Measurements from ENCODE around the gene JHY.

JHY gene

GRCh38 chr11:122933416-122933815, 50.9 kb downstream of the JHY start:
- H3K9ac ChIP-seq (ENCODE audit: low read length), result no peak overlapping the region
- H2AK5ac ChIP-seq (ENCODE audit: low read length, severe bottlenecking), result no peak overlapping the region
- no peak overlapping the region for H3K18ac ChIP-seq (ENCODE audit: low read depth in 1 of 2, low read length in 2 of 2)
- DNase-seq, result no peak
- no peak overlapping the region for H3K27ac ChIP-seq (ENCODE audit: low read length, poor library complexity, severe bottlenecking)
- no peak overlapping the region for H2BK120ac ChIP-seq (ENCODE audit: low read depth, low read length)
- no peak overlapping the region for H3K4ac ChIP-seq (ENCODE audit: low read depth in 1 of 2, low read length in 2 of 2)
- no peak overlapping the region for H3K4me3 ChIP-seq (ENCODE audit: insufficient read depth in 1 of 2, low read depth in 1 of 2, low read length in 2 of 2)
- no peak overlapping the region for H2AFZ ChIP-seq (ENCODE audit: low read depth, low read length)
- no peaks in the 10 kb centered on the region for H3K79me1 ChIP-seq (replicated peaks; ENCODE audit: low read length, poor library complexity, severe bottlenecking)
- WGBS, result no CpG with 5 or more reads among the region's 2 CpGs
- no peak overlapping the region for H4K91ac ChIP-seq (ENCODE audit: low read length)
- H3K4me1 ChIP-seq (ENCODE audit: control insufficient read depth, insufficient read depth, low read depth, low read length), result no peaks in the 10 kb centered on the region
- no peak overlapping the region for H4K8ac ChIP-seq (ENCODE audit: low read length)
- no peak overlapping the region for H2BK15ac ChIP-seq (ENCODE audit: low read depth, poor library complexity, severe bottlenecking)
- peaks cover 0 to 10% of the 10 kb centered on the region in 2 experiments for H3K27me3 ChIP-seq (ENCODE audit: control insufficient read depth in 1 of 2, insufficient read depth in 1 of 2, low read length in 2 of 2)
- H3K36me3 ChIP-seq (ENCODE audit: control insufficient read depth in 1 of 2, insufficient read depth in 2 of 2, low read depth in 1 of 2, low read length in 2 of 2), result peaks cover 0 to 2% of the 10 kb centered on the region in 2 experiments
- no peak overlapping the region for H3K14ac ChIP-seq (ENCODE audit: low read length in 2 of 2)
- no peak overlapping the region for H2BK12ac ChIP-seq (ENCODE audit: low read length in 2 of 2)
- no peak overlapping the region for H2BK5ac ChIP-seq (ENCODE audit: low read depth, low read length, poor library complexity, severe bottlenecking)
- no peak overlapping the region for H3K4me2 ChIP-seq (ENCODE audit: low read length, poor library complexity, severe bottlenecking)
- no peaks in the 10 kb centered on the region for H3K9me3 ChIP-seq (ENCODE audit: control insufficient read depth, low read length)
- H3K23ac ChIP-seq (ENCODE audit: low read length in 2 of 2), result no peak overlapping the region

- Histone ChIP-seq H2BK5ac (ENCODE audit: low read depth, low read length, poor library complexity, severe bottlenecking) (no peak overlapping the region), H3K4me1 (ENCODE audit: control insufficient read depth, insufficient read depth, low read depth, low read length) (no peaks in the 10 kb centered on the region), H3K14ac (ENCODE audit: low read length in 2 of 2) (no peak overlapping the region), H3K4me2 (ENCODE audit: low read length, poor library complexity, severe bottlenecking) (no peak overlapping the region), H3K23ac (ENCODE audit: low read length in 2 of 2) (no peak overlapping the region), H3K4ac (ENCODE audit: low read depth in 1 of 2, low read length in 2 of 2) (no peak overlapping the region), H3K18ac (ENCODE audit: low read depth in 1 of 2, low read length in 2 of 2) (no peak overlapping the region), H2AK5ac (ENCODE audit: low read length, severe bottlenecking) (no peak overlapping the region), H4K91ac (ENCODE audit: low read length) (no peak overlapping the region), H2BK120ac (ENCODE audit: low read depth, low read length) (no peak overlapping the region), H3K79me1 (replicated peaks; ENCODE audit: low read length, poor library complexity, severe bottlenecking) (no peaks in the 10 kb centered on the region), H3K4me3 (ENCODE audit: insufficient read depth in 1 of 2, low read depth in 1 of 2, low read length in 2 of 2) (no peak overlapping the region), H2BK12ac (ENCODE audit: low read length in 2 of 2) (no peak overlapping the region), H3K9me3 (ENCODE audit: control insufficient read depth, low read length) (no peaks in the 10 kb centered on the region), H3K27me3 (ENCODE audit: control insufficient read depth in 1 of 2, insufficient read depth in 1 of 2, low read length in 2 of 2) (peaks cover 0 to 5% of the 10 kb centered on the region in 2 experiments), H4K8ac (ENCODE audit: low read length) (no peak overlapping the region), H2AFZ (ENCODE audit: low read depth, low read length) (no peak overlapping the region), H3K9ac (ENCODE audit: low read length) (no peak overlapping the region), H3K27ac (ENCODE audit: low read length, poor library complexity, severe bottlenecking) (no peak overlapping the region), H2BK15ac (ENCODE audit: low read depth, poor library complexity, severe bottlenecking) (no peak overlapping the region), H3K36me3 (ENCODE audit: control insufficient read depth in 1 of 2, insufficient read depth in 2 of 2, low read depth in 1 of 2, low read length in 2 of 2) (peaks cover 0 to 2% of the 10 kb centered on the region in 2 experiments)
- WGBS, result 82% methylated on average over 3 of the region's 3 CpGs
- no peak for DNase-seq
Observed at GRCh38 chr11:122937983-122938382, 55.4 kb downstream of the JHY start.

DNA sequence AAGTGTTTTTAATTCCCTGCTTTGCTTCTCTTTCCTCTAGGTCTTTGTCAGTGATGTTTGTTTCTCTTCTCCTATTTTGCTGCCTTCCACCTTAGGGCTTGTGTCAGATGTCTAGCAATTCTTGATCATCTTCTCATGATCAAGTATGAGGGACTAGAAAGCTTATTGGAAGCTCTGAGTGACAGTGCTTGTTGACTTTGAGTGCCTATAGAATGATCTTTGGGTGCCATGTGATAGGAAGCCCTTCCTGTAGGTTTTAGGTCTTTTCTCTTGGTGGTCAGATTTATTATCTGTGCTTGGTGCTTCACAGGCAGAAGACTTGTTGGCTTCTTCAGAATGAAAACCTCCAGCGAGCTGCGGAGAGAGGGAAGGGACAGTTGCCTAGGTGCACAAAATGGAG, 56.0 kb downstream of the JHY start:
- H4K8ac ChIP-seq (ENCODE audit: low read length), result no peak overlapping the region
- H2BK12ac ChIP-seq (ENCODE audit: low read length in 2 of 2), result no peak overlapping the region
- H4K91ac ChIP-seq (ENCODE audit: low read length), result no peak overlapping the region
- no peak overlapping the region for H2BK15ac ChIP-seq (ENCODE audit: low read depth, poor library complexity, severe bottlenecking)
- H3K4me3 ChIP-seq (ENCODE audit: insufficient read depth in 1 of 2, low read depth in 1 of 2, low read length in 2 of 2), result no peak overlapping the region
- DNase-seq, result no peak
- no peak overlapping the region for H3K23ac ChIP-seq (ENCODE audit: low read length in 2 of 2)
- no peak overlapping the region for H3K14ac ChIP-seq (ENCODE audit: low read length in 2 of 2)
- H3K27ac ChIP-seq (ENCODE audit: low read length, poor library complexity, severe bottlenecking), result no peak overlapping the region
- H3K9me3 ChIP-seq (ENCODE audit: control insufficient read depth, low read length), result no peaks in the 10 kb centered on the region
- H2AK5ac ChIP-seq (ENCODE audit: low read length, severe bottlenecking), result no peak overlapping the region
- no peak overlapping the region for H3K4me2 ChIP-seq (ENCODE audit: low read length, poor library complexity, severe bottlenecking)
- H2BK5ac ChIP-seq (ENCODE audit: low read depth, low read length, poor library complexity, severe bottlenecking), result no peak overlapping the region
- H2AFZ ChIP-seq (ENCODE audit: low read depth, low read length), result no peak overlapping the region
- H3K79me1 ChIP-seq (replicated peaks; ENCODE audit: low read length, poor library complexity, severe bottlenecking), result no peaks in the 10 kb centered on the region
- H2BK120ac ChIP-seq (ENCODE audit: low read depth, low read length), result no peak overlapping the region
- H3K4ac ChIP-seq (ENCODE audit: low read depth in 1 of 2, low read length in 2 of 2), result no peak overlapping the region
- H3K18ac ChIP-seq (ENCODE audit: low read depth in 1 of 2, low read length in 2 of 2), result no peak overlapping the region
- no peaks in the 10 kb centered on the region for H3K4me1 ChIP-seq (ENCODE audit: control insufficient read depth, insufficient read depth, low read depth, low read length)
- 91% methylated on average over 2 of the region's 2 CpGs for WGBS
- H3K9ac ChIP-seq (ENCODE audit: low read length), result no peak overlapping the region
- H3K27me3 ChIP-seq (ENCODE audit: control insufficient read depth in 1 of 2, insufficient read depth in 1 of 2, low read length in 2 of 2), result peaks cover 0 to 5% of the 10 kb centered on the region in 2 experiments
- H3K36me3 ChIP-seq (ENCODE audit: control insufficient read depth in 1 of 2, insufficient read depth in 2 of 2, low read depth in 1 of 2, low read length in 2 of 2), result peaks cover 0 to 2% of the 10 kb centered on the region in 2 experiments

DNA sequence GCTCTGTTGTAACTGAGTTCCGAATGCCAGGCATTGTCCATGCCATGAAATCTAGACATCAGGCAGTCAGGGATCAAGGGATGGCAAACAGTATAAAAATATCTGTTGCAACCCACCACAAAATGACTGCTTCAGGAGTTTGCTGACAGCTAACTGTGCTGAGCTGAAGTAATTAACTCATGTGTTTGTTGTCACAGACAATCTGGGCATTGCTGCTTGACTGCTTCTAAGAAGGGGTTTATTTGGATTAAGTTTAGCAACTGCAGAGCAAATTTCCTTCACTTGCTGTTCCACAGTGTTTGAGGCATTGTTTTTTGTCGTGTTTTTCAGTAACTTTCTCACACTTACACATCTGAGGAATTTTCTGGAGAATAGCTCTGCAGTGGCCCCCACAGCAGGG, 68.7 kb downstream of the JHY start:
- Histone ChIP-seq H3K79me1 (replicated peaks; ENCODE audit: low read length, poor library complexity, severe bottlenecking) (no peaks in the 10 kb centered on the region), H3K27me3 (ENCODE audit: control insufficient read depth in 1 of 2, insufficient read depth in 1 of 2, low read length in 2 of 2) (peaks cover 0 to 7% of the 10 kb centered on the region in 2 experiments), H3K14ac (ENCODE audit: low read length in 2 of 2) (no peak overlapping the region), H3K36me3 (ENCODE audit: control insufficient read depth in 1 of 2, insufficient read depth in 2 of 2, low read depth in 1 of 2, low read length in 2 of 2) (peaks cover 5 to 11% of the 10 kb centered on the region in 2 experiments), H4K91ac (ENCODE audit: low read length) (no peak overlapping the region), H3K4me3 (ENCODE audit: insufficient read depth in 1 of 2, low read depth in 1 of 2, low read length in 2 of 2) (no peak overlapping the region), H3K4me2 (ENCODE audit: low read length, poor library complexity, severe bottlenecking) (no peak overlapping the region), H2BK120ac (ENCODE audit: low read depth, low read length) (no peak overlapping the region), H3K18ac (ENCODE audit: low read depth in 1 of 2, low read length in 2 of 2) (no peak overlapping the region), H2AFZ (ENCODE audit: low read depth, low read length) (no peak overlapping the region), H3K27ac (ENCODE audit: low read length, poor library complexity, severe bottlenecking) (no peak overlapping the region), H4K8ac (ENCODE audit: low read length) (no peak overlapping the region), H2BK15ac (ENCODE audit: low read depth, poor library complexity, severe bottlenecking) (no peak overlapping the region), H2BK12ac (ENCODE audit: low read length in 2 of 2) (no peak overlapping the region), H3K4ac (ENCODE audit: low read depth in 1 of 2, low read length in 2 of 2) (no peak overlapping the region), H2AK5ac (ENCODE audit: low read length, severe bottlenecking) (no peak overlapping the region), H3K9ac (ENCODE audit: low read length) (no peak overlapping the region), H3K9me3 (ENCODE audit: control insufficient read depth, low read length) (no peaks in the 10 kb centered on the region), H3K4me1 (ENCODE audit: control insufficient read depth, insufficient read depth, low read depth, low read length) (no peaks in the 10 kb centered on the region), H3K23ac (ENCODE audit: low read length in 2 of 2) (no peak overlapping the region), H2BK5ac (ENCODE audit: low read depth, low read length, poor library complexity, severe bottlenecking) (no peak overlapping the region)
- 64% methylated on average over 2 of the region's 2 CpGs for WGBS
- no peak for DNase-seq
